K562 (cell line): Measurements from ENCODE around the gene CHRNA9. TPM values are rescaled to one million over a fixed set of nuclear protein-coding genes. Genes with fewer than 3 reads are reported as not detected.
"Not testable (repeated sequence)": the region's sequence is repeated elsewhere in the genome, so short reads cannot be mapped to it uniquely, and the experiment has no call there.

Experiments used
- CBFA2T2 ChIP-seq: fragments of 450-650 bp; conservative IDR thresholded peaks from 2 replicates; pipeline ENCODE4 v1.6.1; 2017; ENCODE audit warnings: mild to moderate bottlenecking
- ETV5 ChIP-seq: sonication (generic); formaldehyde crosslinking; IDR thresholded peaks from 2 replicates; pipeline ENCODE4 v1.4.0; 2020; ENCODE audit warnings: low read depth, mild to moderate bottlenecking, missing genetic modification reagents
- FOSL1 ChIP-seq: fragments of 200-800 bp; sonication (Bioruptor generic); conservative IDR thresholded peaks from 2 replicates; pipeline ENCODE4 v1.6.1; 2016; ENCODE audit warnings: missing genetic modification characterization, missing compliant biosample characterization
- HDAC1 ChIP-seq, 2 experiments: fragments of 450-650 bp; IDR thresholded peaks; 2 replicates each; pipeline ENCODE4 v1.6.1; 2016 to 2017; ENCODE audit warnings: inconsistent platforms in 1 of 2, mild to moderate bottlenecking in 1 of 2, moderate library complexity in 1 of 2
- ID3 ChIP-seq, 2 experiments: fragments of 250-450 bp in 1 of 2; fragments of 450-650 bp in 1 of 2; sonication (Bioruptor Pico) in 1 of 2; IDR thresholded peaks; 2 replicates each; pipeline versions ENCODE4 v1.6.1 to v1.8.0; 2016 to 2021; ENCODE audit warnings: mild to moderate bottlenecking in 2 of 2, moderate library complexity in 2 of 2, missing compliant biosample characterization in 1 of 2, missing genetic modification characterization in 1 of 2
- MAFF ChIP-seq: IDR thresholded peaks from 2 replicates; pipeline ENCODE4 v1.6.1; 2012; ENCODE audit warnings: low read length, improper control_type of control experiment
- MEF2D ChIP-seq: conservative IDR thresholded peaks from 2 replicates; pipeline ENCODE4 v1.6.1; 2016; ENCODE audit warnings: low read depth, missing genetic modification characterization, missing compliant biosample characterization
- MYNN ChIP-seq, 2 experiments: sonication (generic); formaldehyde crosslinking in 1 of 2; IDR thresholded peaks; 2 replicates each; pipeline versions ENCODE4 v1.5.0 to v1.6.1; 2016 to 2020; ENCODE audit warnings: antibody characterized with exemption in 1 of 2, missing genetic modification reagents in 1 of 2
- NCOA1 ChIP-seq: fragments of 450-650 bp; IDR thresholded peaks from 2 replicates; pipeline ENCODE4 v1.6.1; 2016; ENCODE audit warnings: low read depth
- NFIC ChIP-seq: fragments of 450-650 bp; IDR thresholded peaks from 2 replicates; pipeline ENCODE4 v1.6.1; 2017; ENCODE audit warnings: mild to moderate bottlenecking, inconsistent platforms
- PHB2 ChIP-seq: fragments of 450-650 bp; IDR thresholded peaks from 2 replicates; pipeline ENCODE4 v1.6.1; 2017; ENCODE audit warnings: low read depth
- TRIM24 ChIP-seq, 2 experiments: fragments of 450-650 bp; IDR thresholded peaks; 2 replicates each; pipeline ENCODE4 v1.6.1; 2016
- ZEB2 ChIP-seq: fragments of 450-650 bp; IDR thresholded peaks from 2 replicates; pipeline ENCODE4 v1.6.1; 2016
- ZMIZ1 ChIP-seq, 2 experiments: fragments of 150-350 bp in 1 of 2; IDR thresholded peaks; 2 replicates each; pipeline ENCODE4 v1.6.1; 2012 to 2016; ENCODE audit warnings: low read depth in 2 of 2, low read length in 2 of 2, mild to moderate bottlenecking in 1 of 2, moderate library complexity in 1 of 2
- ZNF24 ChIP-seq: fragments of 450-650 bp; IDR thresholded peaks from 2 replicates; pipeline ENCODE4 v1.6.1; 2016
- polyA plus RNA-seq, 8 experiments: library from polyadenylated mRNA; depleted of rRNA in 4 of 8; stranded (reverse) in 5 of 8; unstranded in 3 of 8; fragments of >200 nt; fragmentation: Nextera tagmentation in 2 of 8; fragmentation: Illumina TruSeq in 1 of 8; extraction: Ambion mirVana in 2 of 8; extraction: Trizol in 1 of 8; gene quantifications; 2 replicates each; pipeline versions ENCODE4 v1.2.1 to v1.2.3, GENCODE V29; 2011 to 2014; ENCODE audit warnings: inconsistent platforms in 1 of 8, missing spikeins in 1 of 8
- total RNA-seq, 7 experiments: library from RNA; depleted of rRNA in 6 of 7; stranded (reverse); fragments of >200 nt in 6 of 7; fragmentation: Illumina TruSeq in 2 of 7; extraction: Trizol in 2 of 7; gene quantifications; 2 replicates each; pipeline versions ENCODE4 v1.2.1 to v1.2.3, GENCODE V29; 2011 to 2021; ENCODE audit warnings: low replicate concordance in 1 of 7
- TF ChIP-seq, protein P1 (sequence below), 2 experiments: fragments of 450-650 bp; IDR thresholded peaks; 2 replicates each; pipeline ENCODE4 v1.6.1; 2016; ENCODE audit warnings: mild to moderate bottlenecking in 2 of 2, borderline replicate concordance in 1 of 2, low read depth in 1 of 2, moderate library complexity in 1 of 2

CHRNA9 gene
- total and polyA plus RNA-seq, 9 of the 15 experiments (the other 6 are each of a cell fraction or from before 2014, with no cell fraction given), result not detected

DNA sequence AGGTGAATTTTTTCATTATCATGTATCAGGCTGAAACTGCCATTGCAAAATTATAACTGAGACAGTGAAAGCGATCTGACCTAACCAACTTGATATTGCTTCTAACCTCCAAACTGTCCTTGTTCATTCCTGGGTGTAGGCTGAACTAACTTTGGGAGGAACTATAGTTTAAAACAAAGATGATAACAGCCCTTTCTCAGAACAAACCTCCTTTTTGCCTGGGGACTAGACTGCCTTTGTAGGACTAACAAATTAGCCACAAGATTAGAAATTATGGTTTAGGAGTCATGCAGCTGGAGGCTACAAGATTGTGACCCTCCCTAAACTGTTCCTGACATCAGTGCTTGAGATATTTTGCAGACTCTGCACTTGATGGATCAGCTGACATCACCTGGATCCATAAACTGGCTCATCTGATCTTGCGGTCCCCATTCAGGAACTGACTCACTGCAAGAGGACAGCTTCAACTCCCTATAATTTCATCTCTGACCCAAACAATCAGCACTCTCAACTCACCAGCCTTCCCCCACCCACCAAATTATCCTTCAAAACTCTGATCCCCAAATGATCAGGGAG, 44.4 kb upstream of the CHRNA9 start (continued):
- TF ChIP-seq MAFF, result peak; percentile 79
- TF ChIP-seq CBFA2T2, result peak; percentile 95
- peak; percentile 96 for TF ChIP-seq FOSL1 (tag)
- peak; percentile 84 for TF ChIP-seq NFIC
- not testable (repeated sequence) for TF ChIP-seq ID3, MYNN (CRISPR knock-in tag; IDR thresholded peaks at IDR 0.05)
- peak; percentile 86 for TF ChIP-seq ID3 (tag; IDR thresholded peaks at IDR 0.05)
- TF ChIP-seq PHB2, result 0 out of 2 replicates have a peak, but pooled peaks have one; percentile 47
- peak; percentile 67; the same call in 1 of the 2 replicates for TF ChIP-seq MEF2D (tag)
- peak; percentile 84; the same call in 1 of the 2 replicates for TF ChIP-seq MYNN (IDR thresholded peaks at IDR 0.05)
- TF ChIP-seq, protein P1, sequence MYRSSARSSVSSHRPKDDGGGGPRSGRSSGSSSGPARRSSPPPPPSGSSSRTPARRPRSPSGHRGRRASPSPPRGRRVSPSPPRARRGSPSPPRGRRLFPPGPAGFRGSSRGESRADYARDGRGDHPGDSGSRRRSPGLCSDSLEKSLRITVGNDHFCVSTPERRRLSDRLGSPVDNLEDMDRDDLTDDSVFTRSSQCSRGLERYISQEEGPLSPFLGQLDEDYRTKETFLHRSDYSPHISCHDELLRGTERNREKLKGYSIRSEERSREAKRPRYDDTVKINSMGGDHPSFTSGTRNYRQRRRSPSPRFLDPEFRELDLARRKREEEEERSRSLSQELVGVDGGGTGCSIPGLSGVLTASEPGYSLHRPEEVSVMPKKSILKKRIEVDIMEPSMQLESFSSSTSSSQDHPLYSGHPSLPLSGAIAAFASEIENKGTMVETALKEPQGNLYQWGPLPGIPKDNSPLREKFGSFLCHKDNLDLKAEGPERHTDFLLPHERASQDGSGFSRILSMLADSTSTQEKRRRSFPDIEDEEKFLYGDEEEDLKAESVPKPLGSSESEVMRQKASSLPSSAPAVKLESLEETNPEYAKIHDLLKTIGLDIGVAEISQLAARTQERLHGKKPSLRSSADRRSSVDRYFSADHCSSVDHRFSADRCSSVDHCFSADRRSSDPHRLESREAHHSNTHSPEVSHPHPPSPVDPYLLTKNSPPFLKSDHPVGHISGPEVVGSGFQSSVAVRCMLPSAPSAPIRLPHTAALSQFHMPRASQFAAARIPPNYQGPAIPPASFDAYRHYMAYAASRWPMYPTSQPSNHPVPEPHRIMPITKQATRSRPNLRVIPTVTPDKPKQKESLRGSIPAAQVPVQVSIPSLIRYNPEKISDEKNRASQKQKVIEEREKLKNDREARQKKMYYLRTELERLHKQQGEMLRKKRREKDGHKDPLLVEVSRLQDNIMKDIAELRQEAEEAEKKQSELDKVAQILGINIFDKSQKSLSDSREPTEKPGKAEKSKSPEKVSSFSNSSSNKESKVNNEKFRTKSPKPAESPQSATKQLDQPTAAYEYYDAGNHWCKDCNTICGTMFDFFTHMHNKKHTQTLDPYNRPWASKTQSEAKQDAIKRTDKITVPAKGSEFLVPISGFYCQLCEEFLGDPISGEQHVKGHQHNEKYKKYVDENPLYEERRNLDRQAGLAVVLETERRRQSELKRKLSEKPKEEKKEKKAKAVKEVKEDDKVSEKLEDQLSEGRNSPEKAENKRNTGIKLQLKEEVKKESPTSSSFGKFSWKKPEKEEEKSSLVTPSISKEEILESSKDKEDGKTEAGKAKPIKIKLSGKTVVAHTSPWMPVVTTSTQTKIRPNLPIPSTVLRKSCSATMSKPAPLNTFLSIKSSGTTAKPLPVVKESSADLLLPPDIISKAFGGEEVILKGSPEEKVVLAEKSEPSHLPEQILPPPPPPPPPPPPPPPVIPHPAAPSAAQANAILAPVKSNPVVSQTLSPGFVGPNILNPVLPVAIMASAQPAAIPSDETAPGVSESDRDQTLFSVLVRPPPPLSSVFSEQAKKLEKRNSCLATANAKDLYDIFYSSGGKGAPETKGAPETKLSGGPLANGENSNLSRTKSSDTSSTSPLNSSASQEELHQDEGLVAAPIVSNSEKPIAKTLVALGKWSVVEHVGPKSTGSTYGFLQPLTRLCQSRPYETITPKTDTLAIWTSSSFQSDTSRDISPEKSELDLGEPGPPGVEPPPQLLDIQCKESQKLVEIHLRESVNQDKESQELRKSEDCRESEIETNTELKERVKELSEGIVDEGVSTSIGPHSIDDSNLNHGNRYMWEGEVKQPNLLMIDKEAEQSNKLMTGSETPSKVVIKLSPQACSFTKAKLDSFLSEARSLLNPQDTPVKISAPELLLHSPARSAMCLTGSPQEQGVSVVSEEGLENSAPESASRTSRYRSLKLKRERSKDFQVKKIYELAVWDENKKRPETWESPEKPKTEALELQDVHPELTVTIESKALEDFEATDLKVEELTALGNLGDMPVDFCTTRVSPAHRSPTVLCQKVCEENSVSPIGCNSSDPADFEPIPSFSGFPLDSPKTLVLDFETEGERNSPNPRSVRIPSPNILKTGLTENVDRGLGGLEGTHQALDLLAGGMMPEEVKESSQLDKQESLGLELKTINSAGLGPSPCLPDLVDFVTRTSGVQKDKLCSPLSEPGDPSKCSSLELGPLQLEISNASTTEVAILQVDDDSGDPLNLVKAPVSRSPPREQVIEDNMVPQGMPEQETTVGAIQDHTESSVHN (IDR thresholded peaks at IDR 0.05; ENCODE audit: borderline replicate concordance in 1 of 2, low read depth in 1 of 2), result peak in 1 of 2 experiments; percentile 97; a peak in 2 of 4 replicates
- TF ChIP-seq ETV5 (CRISPR knock-in tag), result peak; percentile 97
- TF ChIP-seq TRIM24 (IDR thresholded peaks at IDR 0.05), result peak; percentile 81 to 89
- peak in 1 of 2 experiments; percentile 91; a peak in 2 of 4 replicates for TF ChIP-seq HDAC1 (IDR thresholded peaks at IDR 0.05)
- peak in 1 of 2 experiments; percentile 88; a peak in 2 of 4 replicates for TF ChIP-seq ZMIZ1 (IDR thresholded peaks at IDR 0.05; ENCODE audit: low read depth in 2 of 2, low read length in 2 of 2)
- peak; percentile 89 for TF ChIP-seq NCOA1
- TF ChIP-seq ZEB2, result peak; percentile 93
- TF ChIP-seq ZNF24, result 0 out of 2 replicates have a peak, but pooled peaks have one; percentile 9
